ENCODE results near the gene TEPSIN. TPM values are rescaled to one million over a fixed set of nuclear protein-coding genes. Genes with fewer than 3 reads are reported as not detected.

Gene TEPSIN
- total RNA-seq, 1 donor from 2014 or later, result 35.4 TPM

GRCh38 chr17:81279278-81280275 is 40.7 kb upstream of the TEPSIN start:
- Histone ChIP-seq H3K27me3 (no peaks in the 10 kb centered on the region), H3K36me3 (peaks cover 0 to 55% of the 10 kb centered on the region in 2 donors), H3K4me3 (no peak overlapping the region), H3K4me1 (peaks cover 15% of the 10 kb centered on the region), H3K9me3 (no peaks in the 10 kb centered on the region), H3K27ac (no peak overlapping the region)
- intact Hi-C loops (cut with DNase I), result no loop called here
- TF ChIP-seq, protein P1, sequence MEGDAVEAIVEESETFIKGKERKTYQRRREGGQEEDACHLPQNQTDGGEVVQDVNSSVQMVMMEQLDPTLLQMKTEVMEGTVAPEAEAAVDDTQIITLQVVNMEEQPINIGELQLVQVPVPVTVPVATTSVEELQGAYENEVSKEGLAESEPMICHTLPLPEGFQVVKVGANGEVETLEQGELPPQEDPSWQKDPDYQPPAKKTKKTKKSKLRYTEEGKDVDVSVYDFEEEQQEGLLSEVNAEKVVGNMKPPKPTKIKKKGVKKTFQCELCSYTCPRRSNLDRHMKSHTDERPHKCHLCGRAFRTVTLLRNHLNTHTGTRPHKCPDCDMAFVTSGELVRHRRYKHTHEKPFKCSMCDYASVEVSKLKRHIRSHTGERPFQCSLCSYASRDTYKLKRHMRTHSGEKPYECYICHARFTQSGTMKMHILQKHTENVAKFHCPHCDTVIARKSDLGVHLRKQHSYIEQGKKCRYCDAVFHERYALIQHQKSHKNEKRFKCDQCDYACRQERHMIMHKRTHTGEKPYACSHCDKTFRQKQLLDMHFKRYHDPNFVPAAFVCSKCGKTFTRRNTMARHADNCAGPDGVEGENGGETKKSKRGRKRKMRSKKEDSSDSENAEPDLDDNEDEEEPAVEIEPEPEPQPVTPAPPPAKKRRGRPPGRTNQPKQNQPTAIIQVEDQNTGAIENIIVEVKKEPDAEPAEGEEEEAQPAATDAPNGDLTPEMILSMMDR (IDR thresholded peaks at IDR 0.05), result no peak
- TF ChIP-seq POLR2AphosphoS5 (IDR thresholded peaks at IDR 0.05; ENCODE audit: insufficient read depth in 1 of 2, low read depth in 1 of 2) (no peak), POLR2A (IDR thresholded peaks at IDR 0.05) (no peak)
- no peak for DNase-seq (ENCODE audit: extremely low spot score in 2 of 2)

- Histone ChIP-seq H3K27me3 (no peaks in the 10 kb centered on the region), H3K9me3 (no peaks in the 10 kb centered on the region), H3K4me1 (peaks cover 15% of the 10 kb centered on the region), H3K27ac (no peak overlapping the region), H3K4me3 (no peak overlapping the region), H3K36me3 (peaks cover 0 to 58% of the 10 kb centered on the region in 2 donors)
- intact Hi-C loops (cut with DNase I), result no loop called here
- DNase-seq (ENCODE audit: extremely low spot score in 2 of 2), result no peak
- TF ChIP-seq POLR2AphosphoS5 (IDR thresholded peaks at IDR 0.05; ENCODE audit: insufficient read depth in 1 of 2, low read depth in 1 of 2) (no peak), POLR2A (IDR thresholded peaks at IDR 0.05) (no peak)
- TF ChIP-seq, protein P1 (IDR thresholded peaks at IDR 0.05), result no peak
Measured at GRCh38 chr17:81278831-81279230, 40.0 kb upstream of the TEPSIN start.

DNA sequence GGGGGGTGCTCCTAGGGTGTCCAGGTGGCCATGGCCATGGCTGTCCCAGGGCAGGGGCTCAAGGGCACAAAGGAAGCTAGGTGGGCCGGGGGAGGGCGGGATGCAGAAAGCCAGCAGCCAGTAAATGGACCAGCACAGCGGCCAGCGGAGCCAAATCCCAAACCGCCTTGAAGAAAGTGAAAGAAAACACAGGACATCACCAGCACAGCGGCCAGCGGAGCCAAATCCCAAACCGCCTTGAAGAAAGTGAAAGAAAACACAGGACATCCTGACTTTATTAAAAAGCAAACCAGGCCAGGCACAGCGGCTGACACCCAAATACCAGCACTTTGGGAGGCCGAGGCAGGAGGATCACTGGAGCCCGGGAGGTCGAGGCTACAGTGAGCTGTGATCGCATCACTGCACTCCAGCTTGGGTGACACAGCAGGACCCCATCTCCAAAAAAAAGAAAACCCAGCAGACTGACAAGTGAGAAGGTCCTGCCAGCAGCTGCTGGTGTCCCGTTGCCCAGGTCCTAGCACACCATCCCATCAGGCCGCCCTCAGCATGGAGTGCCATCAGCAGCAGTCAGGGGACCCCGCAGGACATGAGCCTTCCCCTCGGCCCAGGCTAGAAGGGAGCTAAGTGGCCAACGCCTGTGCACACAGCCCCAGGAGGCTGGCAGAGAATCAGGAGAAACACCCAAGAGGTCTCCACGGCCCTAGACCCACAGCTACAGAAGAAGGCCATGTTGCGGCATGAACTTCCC is 39.3 kb upstream of the TEPSIN start:
- Histone ChIP-seq H3K36me3 (peaks cover 0 to 61% of the 10 kb centered on the region in 2 donors), H3K4me3 (peak overlapping the region; percentile 13 to 22), H3K9me3 (no peaks in the 10 kb centered on the region), H3K27ac (peak overlapping the region; percentile 16), H3K4me1 (peaks cover 15% of the 10 kb centered on the region), H3K27me3 (no peaks in the 10 kb centered on the region)
- TF ChIP-seq POLR2AphosphoS5 (IDR thresholded peaks at IDR 0.05; ENCODE audit: insufficient read depth in 1 of 2, low read depth in 1 of 2) (no peak), POLR2A (IDR thresholded peaks at IDR 0.05) (no peak)
- TF ChIP-seq, protein P1 (IDR thresholded peaks at IDR 0.05), result no peak
- intact Hi-C loops (cut with DNase I), result no loop called here
- no peak for DNase-seq (ENCODE audit: extremely low spot score in 2 of 2)

GRCh38 chr17:81277421-81277820 is 38.6 kb upstream of the TEPSIN start:
- no peaks in the 10 kb centered on the region for H3K9me3 ChIP-seq
- no peak for DNase-seq (ENCODE audit: extremely low spot score in 2 of 2)
- H3K4me1 ChIP-seq, result peaks cover 15% of the 10 kb centered on the region
- H3K27me3 ChIP-seq, result no peaks in the 10 kb centered on the region
- intact Hi-C loops (cut with DNase I), result no loop called here
- no peak for TF ChIP-seq POLR2AphosphoS5 (IDR thresholded peaks at IDR 0.05; ENCODE audit: insufficient read depth in 1 of 2, low read depth in 1 of 2)
- TF ChIP-seq, protein P1 (IDR thresholded peaks at IDR 0.05), result no peak
- no peak for TF ChIP-seq POLR2A (IDR thresholded peaks at IDR 0.05)
- H3K36me3 ChIP-seq, result peaks cover 0 to 61% of the 10 kb centered on the region in 2 donors
- H3K4me3 ChIP-seq, result peak overlapping the region; percentile 13 to 22
- H3K27ac ChIP-seq, result peak overlapping the region; percentile 16
